Measurements from ENCODE around the gene TM4SF20.

DNA sequence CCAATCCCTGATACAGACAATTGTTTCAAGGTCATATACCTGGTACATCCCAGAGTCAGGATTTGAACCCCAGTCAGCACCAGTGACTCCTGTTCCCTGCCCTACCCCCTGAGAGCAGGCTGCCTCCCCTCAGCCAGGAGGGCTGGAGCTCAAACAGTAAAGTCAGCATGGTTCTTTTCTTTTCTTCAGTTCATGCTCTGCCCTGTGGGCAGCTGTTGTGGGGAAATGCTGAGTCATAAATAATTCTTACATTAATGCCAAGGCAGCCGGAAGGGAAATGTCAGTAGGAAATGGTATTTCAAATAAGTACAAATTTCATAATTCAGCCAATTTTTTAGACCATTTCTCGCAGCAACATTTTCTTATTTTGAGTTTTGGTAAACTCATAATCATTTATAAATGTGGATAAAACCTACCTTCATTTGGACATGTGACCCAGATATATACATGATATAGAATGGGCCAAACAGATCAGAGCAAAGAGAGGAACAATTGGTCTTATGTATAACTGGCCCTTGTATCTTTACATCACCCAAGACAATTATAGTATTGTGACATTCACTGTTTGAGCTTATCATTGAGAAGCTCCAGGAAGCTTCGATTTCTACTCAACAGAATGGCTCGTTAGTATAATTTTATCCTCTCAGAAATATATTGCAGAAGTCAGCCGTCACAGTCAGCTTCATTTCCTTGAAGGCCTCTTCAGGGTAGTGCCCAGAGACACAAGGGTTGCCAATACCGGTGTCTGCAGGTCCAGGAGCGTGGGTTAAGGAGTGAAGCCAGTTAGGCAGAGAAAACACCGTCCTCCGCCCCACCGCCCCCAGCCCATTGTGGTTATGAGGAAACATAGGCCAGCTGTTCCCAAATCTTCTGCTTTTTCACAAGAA, 36.7 kb upstream of the TM4SF20 start:
- TF ChIP-seq, protein P1, sequence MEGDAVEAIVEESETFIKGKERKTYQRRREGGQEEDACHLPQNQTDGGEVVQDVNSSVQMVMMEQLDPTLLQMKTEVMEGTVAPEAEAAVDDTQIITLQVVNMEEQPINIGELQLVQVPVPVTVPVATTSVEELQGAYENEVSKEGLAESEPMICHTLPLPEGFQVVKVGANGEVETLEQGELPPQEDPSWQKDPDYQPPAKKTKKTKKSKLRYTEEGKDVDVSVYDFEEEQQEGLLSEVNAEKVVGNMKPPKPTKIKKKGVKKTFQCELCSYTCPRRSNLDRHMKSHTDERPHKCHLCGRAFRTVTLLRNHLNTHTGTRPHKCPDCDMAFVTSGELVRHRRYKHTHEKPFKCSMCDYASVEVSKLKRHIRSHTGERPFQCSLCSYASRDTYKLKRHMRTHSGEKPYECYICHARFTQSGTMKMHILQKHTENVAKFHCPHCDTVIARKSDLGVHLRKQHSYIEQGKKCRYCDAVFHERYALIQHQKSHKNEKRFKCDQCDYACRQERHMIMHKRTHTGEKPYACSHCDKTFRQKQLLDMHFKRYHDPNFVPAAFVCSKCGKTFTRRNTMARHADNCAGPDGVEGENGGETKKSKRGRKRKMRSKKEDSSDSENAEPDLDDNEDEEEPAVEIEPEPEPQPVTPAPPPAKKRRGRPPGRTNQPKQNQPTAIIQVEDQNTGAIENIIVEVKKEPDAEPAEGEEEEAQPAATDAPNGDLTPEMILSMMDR (IDR thresholded peaks at IDR 0.05) = no peak
- no peak for TF ChIP-seq POLR2A (IDR thresholded peaks at IDR 0.05)
